Endothelial cell of umbilical vein (primary cell): ENCODE measurements around the gene HAPLN2. TPM values are rescaled to one million over a fixed set of nuclear protein-coding genes. Genes with fewer than 3 reads are reported as not detected.

Experiments used
- BruUV-seq: library from RNA; stranded (reverse); fragments of 400-500 nt; replicated peaks from 2 replicates; lab custom pipeline; 2021; lab: Mats Ljungman, UMichigan
- CTCF ChIA-PET: fragments of 300-600, 350-600 bp; sonication (Branson Sonifier 250); formaldehyde crosslinking; loops from one replicate; lab custom pipeline; 2021; ENCODE audit warnings: antibody characterized with exemption, inconsistent platforms; lab: Charles Lee
- POLR2A ChIA-PET: fragments of 300-600, 350-600 bp; sonication (Branson Sonifier 250); formaldehyde crosslinking; loops from one replicate; lab custom pipeline; 2021; ENCODE audit warnings: antibody characterized with exemption, inconsistent platforms; lab: Charles Lee
- DNase-seq: peaks from one replicate; pipeline ENCODE4 v3.0.0-alpha.2; 2011; ENCODE audit warnings: low read depth, low spot score
- FAIRE-seq: peaks from 2 replicates; lab custom pipeline; 2011; peaks lifted over from hg19 to GRCh38; lab: Jason Lieb, UNC
- H2AFZ ChIP-seq: 2 replicates; pipeline ENCODE4 v1.6.0; 2012; ENCODE audit warnings: low read depth, low read length, control low read depth, inconsistent platforms
- H3K27ac ChIP-seq: 2 replicates; pipeline ENCODE4 v1.5.1; 2011; ENCODE audit warnings: low read depth, mild to moderate bottlenecking, control low read depth, low read length, moderate library complexity; ENCODE audit not compliant: insufficient read depth
- H3K27me3 ChIP-seq, 2 experiments: 2 replicates each; pipeline versions ENCODE4 v1.6.0 to v1.6.1; 2011; ENCODE audit warnings: low read length in 2 of 2, mixed read lengths in 1 of 2; ENCODE audit not compliant: control insufficient read depth in 2 of 2, insufficient read depth in 2 of 2
- H3K36me3 ChIP-seq, 2 experiments: 2 replicates in 1 of 2; 3 replicates in 1 of 2; pipeline ENCODE4 v1.5.1; 2011; ENCODE audit warnings: low read length in 2 of 2, mild to moderate bottlenecking in 1 of 2, moderate library complexity in 1 of 2; ENCODE audit not compliant: control insufficient read depth in 2 of 2, insufficient read depth in 2 of 2; ENCODE audit errors: extremely low read depth in 1 of 2
- H3K4me1 ChIP-seq: 3 replicates; pipeline ENCODE4 v1.5.1; 2011; ENCODE audit warnings: mild to moderate bottlenecking, low read length; ENCODE audit not compliant: control insufficient read depth, insufficient read depth; ENCODE audit errors: extremely low read depth
- H3K4me2 ChIP-seq: 2 replicates; pipeline ENCODE4 v1.6.1; 2011; ENCODE audit warnings: low read length, control low read depth, mixed read lengths; ENCODE audit not compliant: insufficient read depth
- H3K4me3 ChIP-seq, 3 experiments: fragments of 200-600 bp in 1 of 3; sonication (generic), shearing (Covaris generic) in 1 of 3; replicated peaks in 1 of 3; 2 replicates each; pipeline ENCODE4 v1.5.1; 2011 to 2016; ENCODE audit warnings: control low read depth in 3 of 3, low read length in 3 of 3, mild to moderate bottlenecking in 2 of 3, inconsistent platforms in 1 of 3, low read depth in 1 of 3, moderate library complexity in 1 of 3; ENCODE audit not compliant: insufficient read depth in 1 of 3
- H3K79me2 ChIP-seq: 2 replicates; pipeline ENCODE4 v1.6.0; 2012; ENCODE audit warnings: low read length, inconsistent platforms; ENCODE audit not compliant: control insufficient read depth, insufficient read depth
- H3K9ac ChIP-seq: replicated peaks from 2 replicates; pipeline ENCODE3; 2011; ENCODE audit warnings: low read length, control low read depth; ENCODE audit not compliant: insufficient read depth; ENCODE audit errors: extremely low read depth
- H3K9me1 ChIP-seq: replicated peaks from 3 replicates; pipeline ENCODE4 v1.6.0; 2011; ENCODE audit warnings: mild to moderate bottlenecking, low read length; ENCODE audit not compliant: control insufficient read depth, insufficient read depth; ENCODE audit errors: extremely low read depth
- H3K9me3 ChIP-seq: replicated peaks from 2 replicates; pipeline ENCODE4 v1.5.1; 2012; ENCODE audit warnings: low read length, inconsistent platforms; ENCODE audit not compliant: control insufficient read depth, insufficient read depth
- H4K20me1 ChIP-seq: replicated peaks from 2 replicates; pipeline ENCODE3; 2011; ENCODE audit warnings: mild to moderate bottlenecking, low read length; ENCODE audit not compliant: control insufficient read depth, insufficient read depth; ENCODE audit errors: extremely low read depth
- CTCF ChIP-seq, 2 donors: IDR thresholded peaks; 1 replicate in 1 of 2; 2 replicates in 1 of 2; pipeline ENCODE4 v1.5.1; 2011; ENCODE audit warnings: low read length in 2 of 2, mild to moderate bottlenecking in 2 of 2, moderate library complexity in 2 of 2, control low read depth in 1 of 2, inconsistent platforms in 1 of 2, low read depth in 1 of 2; ENCODE audit not compliant: insufficient read depth in 1 of 2; ENCODE audit errors: extremely low read depth in 1 of 2
- EZH2 ChIP-seq: IDR thresholded peaks from 2 replicates; pipeline ENCODE4 v1.6.1; 2012; ENCODE audit warnings: borderline replicate concordance, low read depth, mild to moderate bottlenecking, moderate library complexity, low read length, inconsistent platforms; ENCODE audit not compliant: severe bottlenecking
- FOS ChIP-seq: IDR thresholded peaks from 2 replicates; pipeline ENCODE4 v1.6.1; 2011; ENCODE audit warnings: mild to moderate bottlenecking, low read length, moderate library complexity, borderline replicate concordance; ENCODE audit not compliant: insufficient read depth
- GATA2 ChIP-seq: IDR thresholded peaks from 2 replicates; pipeline ENCODE4 v1.7.0; 2011; ENCODE audit warnings: low read depth, mild to moderate bottlenecking, moderate library complexity, mixed read lengths, low read length; ENCODE audit not compliant: insufficient read length, insufficient read depth
- JUN ChIP-seq: IDR thresholded peaks from 2 replicates; pipeline ENCODE4 v1.6.1; 2011; ENCODE audit warnings: borderline replicate concordance, low read depth; ENCODE audit not compliant: insufficient read length, insufficient read depth
- MYC ChIP-seq: IDR thresholded peaks from one replicate; pipeline ENCODE4 v1.6.1; 2011; ENCODE audit warnings: mild to moderate bottlenecking, low read depth, low read length
- POLR2A ChIP-seq: IDR thresholded peaks from 2 replicates; pipeline ENCODE4 v1.6.1; 2012; ENCODE audit warnings: low read depth, mild to moderate bottlenecking, control low read depth, low read length
- POLR2AphosphoS5 ChIP-seq: IDR thresholded peaks from 2 replicates; pipeline ENCODE4 v1.6.1; 2012; ENCODE audit warnings: low read depth, mild to moderate bottlenecking, control low read depth, low read length, moderate library complexity; ENCODE audit not compliant: insufficient read depth
- dilution Hi-C: fragments of 300-500 bp; cut with MboI; formaldehyde crosslinking; loops from one replicate; pipeline ENCODE4 v1.15.0; 2019; ENCODE audit warnings: low sequenced_read_pairs; ENCODE audit not compliant: extremely low pct_ligation_motif_present
- intact Hi-C: fragments of 100-400 bp; cut with micrococcal nuclease; formaldehyde crosslinking; loops from one replicate; pipeline ENCODE4 v1.10.0; 2022
- polyA plus RNA-seq, 4 experiments: library from polyadenylated mRNA; depleted of rRNA in 3 of 4; stranded (reverse) in 3 of 4; unstranded in 1 of 4; fragments of >200 nt; gene quantifications; 2 replicates each; pipeline versions ENCODE4 v1.2.1 to v1.2.3, GENCODE V29; 2011 to 2012; ENCODE audit warnings: missing spikeins in 1 of 4
- total RNA-seq: library from RNA; stranded (reverse); gene quantifications from 2 replicates; pipeline ENCODE4 v1.2.3, GENCODE V29; 2021
- TF ChIP-seq, protein P1 (sequence below): IDR thresholded peaks from 2 replicates; pipeline ENCODE4 v1.6.1; 2011; ENCODE audit not compliant: insufficient read depth, insufficient read length

Gene HAPLN2
- total and polyA plus RNA-seq, 2 donors (not counting 3 experiments of a cell fraction or from before 2014, with no cell fraction given), result not detected

GRCh38 chr1:156638189-156638985, 19.2 kb downstream of the HAPLN2 start:
- H3K36me3 ChIP-seq, result no peaks in the 10 kb centered on the region
- H3K27ac ChIP-seq, result no peak overlapping the region
- ChIA-PET POLR2A (no interaction called here), CTCF (interaction anchor here (1.0 to 4.3 kb wide), 5 partner anchors 9 to 14 kb away, joined by 3 to 16 read pairs (median 7); no protein-coding TSS in a partner anchor)
- H3K27me3 ChIP-seq, result peaks cover 56 to 63% of the 10 kb centered on the region in 2 experiments
- no peaks in the 10 kb centered on the region for H4K20me1 ChIP-seq
- TF ChIP-seq GATA2, result no peak
- peak; percentile 41 for TF ChIP-seq EZH2
- dilution Hi-C loops, result no loop called here
- intact Hi-C loops, result no loop called here
- no peaks in the 10 kb centered on the region for H3K4me1 ChIP-seq
- H3K9me3 ChIP-seq, result no peaks in the 10 kb centered on the region
- no TSS peak for BruUV-seq
- no peak overlapping the region for H3K4me2 ChIP-seq
- DNase-seq (no peak), FAIRE-seq (no peak)
- H3K9me1 ChIP-seq, result no peaks in the 10 kb centered on the region
- H3K79me2 ChIP-seq, result no peaks in the 10 kb centered on the region
- no peak overlapping the region for H2AFZ ChIP-seq
- H3K4me3 ChIP-seq, result no peak overlapping the region
- no peak overlapping the region for H3K9ac ChIP-seq

DNA sequence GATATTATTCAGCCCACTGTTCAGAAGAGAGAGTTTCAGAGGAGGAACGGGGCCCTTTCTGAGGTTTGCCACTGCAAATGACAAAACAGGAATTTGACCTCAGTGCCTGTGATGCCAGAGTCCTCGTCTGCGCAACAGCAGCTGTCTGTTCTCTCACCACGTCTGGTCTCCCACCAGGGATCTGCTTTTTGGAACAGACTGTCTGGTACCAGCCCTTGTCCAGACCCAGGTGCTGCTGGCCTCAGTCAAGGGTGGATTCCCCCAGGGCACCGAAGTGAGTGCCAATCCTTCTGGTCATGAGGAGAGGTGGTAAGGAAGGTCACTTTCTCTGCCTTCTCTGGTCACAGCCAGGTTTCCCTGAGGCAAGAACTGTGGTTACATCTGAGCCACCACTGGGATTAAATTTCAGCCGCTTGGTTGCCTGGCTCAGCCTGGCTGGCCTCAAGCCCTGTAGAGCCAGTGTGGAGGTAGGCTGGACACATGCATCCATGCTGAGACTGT, 20.4 kb downstream of the HAPLN2 start:
- H3K27ac ChIP-seq, result no peak overlapping the region
- no peaks in the 10 kb centered on the region for H3K9me3 ChIP-seq
- H4K20me1 ChIP-seq, result no peaks in the 10 kb centered on the region
- H3K9me1 ChIP-seq, result no peaks in the 10 kb centered on the region
- BruUV-seq, result no TSS peak
- CTCF ChIA-PET, result interaction anchor here (0.9 to 2.1 kb wide), 4 partner anchors 9 to 50 kb away, joined by 5 to 8 read pairs (median 6); no protein-coding TSS in a partner anchor
- H3K4me1 ChIP-seq, result no peaks in the 10 kb centered on the region
- no peak overlapping the region for H3K9ac ChIP-seq
- dilution Hi-C loops, result no loop called here
- peaks cover 62 to 70% of the 10 kb centered on the region in 2 experiments for H3K27me3 ChIP-seq
- TF ChIP-seq EZH2 (no peak), MYC (no peak), POLR2A (no peak), FOS (no peak), JUN (no peak), CTCF (IDR thresholded peaks at IDR 0.05; ENCODE audit: extremely low read depth in 1 of 2, insufficient read depth in 1 of 2, low read depth in 1 of 2, low read length in 2 of 2) (no peak), POLR2AphosphoS5 (no peak), GATA2 (no peak)
- TF ChIP-seq, protein P1, sequence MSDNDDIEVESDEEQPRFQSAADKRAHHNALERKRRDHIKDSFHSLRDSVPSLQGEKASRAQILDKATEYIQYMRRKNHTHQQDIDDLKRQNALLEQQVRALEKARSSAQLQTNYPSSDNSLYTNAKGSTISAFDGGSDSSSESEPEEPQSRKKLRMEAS, result no peak
- H3K79me2 ChIP-seq, result no peaks in the 10 kb centered on the region
- DNase-seq, result no peak
- H3K36me3 ChIP-seq, result no peaks in the 10 kb centered on the region
- H3K4me3 ChIP-seq, result no peak overlapping the region
- H2AFZ ChIP-seq, result no peak overlapping the region
- POLR2A ChIA-PET, result no interaction called here
- no peak overlapping the region for H3K4me2 ChIP-seq
- intact Hi-C loops, result no loop called here
- FAIRE-seq, result no peak
